ENCODE results near the gene YTHDC1.
"Not testable (repeated sequence)": the region's sequence is repeated elsewhere in the genome, so short reads cannot be mapped to it uniquely, and the experiment has no call there.

The YTHDC1 gene

DNA sequence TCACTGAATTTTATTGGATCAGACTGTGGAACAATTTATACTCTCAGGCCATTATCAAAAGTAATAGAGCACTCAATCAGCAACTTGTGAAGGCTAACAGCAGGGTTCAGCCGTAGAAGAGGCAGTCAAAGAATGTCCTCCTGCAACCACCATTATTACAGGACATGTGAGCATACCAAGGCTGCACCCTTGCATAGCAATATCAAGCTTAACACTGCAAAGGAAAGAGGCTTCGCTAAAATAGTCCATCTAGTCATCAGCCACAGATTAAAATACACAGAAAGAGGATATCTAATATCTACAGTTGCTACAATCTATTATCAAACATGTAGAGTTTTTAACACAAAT is 61.5 kb downstream of the YTHDC1 start:
- DNase-seq (ENCODE audit: low spot score): no peak

DNA sequence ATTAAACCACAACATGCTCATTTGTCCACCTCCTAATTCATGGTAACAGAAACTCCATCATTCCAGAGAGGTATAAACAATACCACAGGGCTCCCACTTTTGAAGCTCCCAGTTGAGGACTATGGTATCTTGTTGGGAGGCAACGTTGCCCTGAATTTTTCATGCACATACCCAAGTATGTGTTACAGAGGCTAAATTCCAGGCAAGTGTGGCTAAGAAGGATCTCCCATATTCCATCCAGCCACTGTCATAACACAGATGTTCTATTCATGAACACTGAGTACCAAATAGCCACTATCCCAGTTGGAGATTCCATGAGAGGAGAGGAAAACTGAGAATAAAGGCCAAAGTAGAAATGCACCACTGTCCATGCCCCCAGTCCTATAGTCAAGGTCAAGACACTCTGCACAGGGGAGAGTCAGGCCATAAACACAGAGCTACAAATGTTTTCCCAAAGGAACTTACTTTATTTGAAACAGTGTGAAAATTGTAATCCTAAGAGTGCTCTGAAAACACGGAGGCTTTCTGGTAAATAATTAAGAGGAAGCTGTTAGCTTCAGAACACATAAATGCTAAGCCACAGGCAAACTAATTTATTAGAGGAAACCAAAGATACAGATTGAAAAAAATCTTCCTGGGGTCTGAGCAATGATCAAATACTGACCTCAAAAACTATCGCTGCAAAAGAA is 62.0 kb downstream of the YTHDC1 start:
- no peak for DNase-seq (ENCODE audit: low spot score)

DNA sequence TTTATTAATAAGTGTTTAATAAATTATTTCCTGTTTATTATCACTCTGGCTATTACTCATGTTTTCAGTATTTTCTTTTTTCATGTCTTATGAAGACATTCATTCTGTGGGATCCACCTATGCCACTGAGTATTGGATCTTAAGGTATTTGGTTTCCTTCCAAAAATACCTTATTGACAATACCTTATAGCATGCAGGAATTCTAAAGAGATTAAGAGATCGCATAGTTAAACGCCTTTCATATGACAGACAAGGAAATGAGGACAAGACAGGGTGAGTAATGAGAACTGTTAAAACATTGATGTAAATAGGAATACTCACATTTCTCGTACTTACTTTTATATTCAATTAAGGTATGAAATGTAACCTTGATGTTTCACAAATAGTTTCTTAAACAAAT is 66.2 kb downstream of the YTHDC1 start:
- DNase-seq (ENCODE audit: low spot score): no peak

DNA sequence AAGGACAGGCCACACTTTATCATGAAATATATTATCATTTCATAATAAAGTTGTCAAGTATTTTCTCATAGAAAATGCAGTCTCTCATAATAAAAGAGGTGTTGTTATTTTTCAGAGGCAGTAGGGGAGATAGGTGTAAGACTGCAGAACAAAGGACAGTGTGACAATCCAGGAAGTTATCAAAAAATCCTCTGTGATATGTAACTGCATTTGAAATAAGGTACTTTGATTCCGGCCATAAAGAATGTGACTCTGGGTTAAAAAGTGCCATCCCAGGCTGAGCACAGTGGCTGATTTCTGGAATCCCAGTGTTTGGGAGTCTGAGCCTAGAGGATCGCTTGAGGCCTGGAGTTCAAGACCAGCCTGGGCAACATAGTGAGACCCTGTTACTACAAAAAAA is 66.8 kb downstream of the YTHDC1 start:
- no peak for DNase-seq (ENCODE audit: low spot score)

DNA sequence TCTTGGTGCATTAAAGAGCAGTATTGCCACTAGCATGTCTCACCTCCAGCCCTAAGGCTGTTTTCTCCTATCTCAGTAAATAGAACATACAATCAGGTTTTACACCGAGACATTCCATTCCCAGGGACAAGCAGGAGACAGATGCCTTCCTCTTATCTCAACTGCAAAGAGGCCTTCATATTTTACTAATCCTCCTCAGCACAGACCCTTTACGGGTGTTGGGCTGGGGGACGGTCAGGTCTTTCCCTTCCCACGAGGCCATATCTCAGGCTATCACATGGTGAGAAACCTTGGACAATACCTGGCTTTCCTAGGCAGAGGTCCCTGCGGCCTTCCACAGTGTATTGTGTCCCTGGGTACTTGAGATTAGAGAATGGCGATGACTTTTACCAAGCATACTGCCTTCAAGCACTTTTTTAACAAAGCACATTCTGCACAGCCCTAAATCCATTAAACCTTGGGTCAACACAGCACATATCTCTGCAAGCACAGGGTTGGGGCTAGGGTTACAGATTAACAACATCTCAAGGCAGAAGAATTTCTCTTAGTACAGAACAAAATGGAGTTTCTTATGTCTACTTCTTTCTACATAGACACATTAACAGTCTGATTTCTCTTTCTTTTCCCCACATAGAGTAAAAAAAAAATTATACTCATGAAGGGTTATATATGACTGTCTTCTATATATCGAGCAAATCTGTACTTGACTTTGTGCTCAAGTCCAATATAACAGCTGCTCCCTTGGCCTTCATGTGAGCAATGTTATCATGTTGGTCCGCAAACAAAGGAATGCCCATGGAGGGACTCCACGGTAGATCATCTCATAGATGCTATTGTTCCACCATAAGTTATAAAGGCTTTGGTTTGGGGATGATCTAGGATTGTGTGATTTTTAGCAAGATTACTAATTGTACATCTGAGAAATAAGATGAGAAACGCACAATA is 67.8 kb downstream of the YTHDC1 start:
- not testable (repeated sequence) for DNase-seq (ENCODE audit: low spot score)

DNA sequence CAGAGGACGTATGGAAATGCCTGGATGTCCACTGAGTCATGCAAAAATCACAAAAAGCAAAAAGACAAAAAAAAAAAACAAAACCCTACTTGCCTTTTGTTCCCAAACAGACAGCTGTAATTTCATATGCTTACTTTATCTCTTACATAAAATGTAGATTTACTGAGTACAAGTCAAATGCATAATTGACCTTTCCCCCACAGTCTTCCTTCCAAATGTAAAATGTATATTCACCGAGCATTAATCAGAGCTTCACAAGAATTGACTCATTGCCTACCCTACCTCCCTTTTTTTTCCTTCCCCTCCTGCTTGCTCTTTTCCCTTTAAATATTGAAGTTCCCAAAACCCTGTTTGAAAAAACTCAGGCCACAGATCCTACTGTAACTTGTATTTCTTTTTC is 71.9 kb downstream of the YTHDC1 start:
- DNase-seq (ENCODE audit: low spot score): no peak

- DNase-seq (ENCODE audit: low spot score): no peak
Measured at GRCh38 chr4:68277627-68278026, 72.3 kb downstream of the YTHDC1 start.

- no peak for DNase-seq (ENCODE audit: low spot score)
Measured at GRCh38 chr4:68272860-68273259, 77.0 kb downstream of the YTHDC1 start.

- no peak for DNase-seq (ENCODE audit: low spot score)
Measured at GRCh38 chr4:68272380-68272779, 77.5 kb downstream of the YTHDC1 start.

DNA sequence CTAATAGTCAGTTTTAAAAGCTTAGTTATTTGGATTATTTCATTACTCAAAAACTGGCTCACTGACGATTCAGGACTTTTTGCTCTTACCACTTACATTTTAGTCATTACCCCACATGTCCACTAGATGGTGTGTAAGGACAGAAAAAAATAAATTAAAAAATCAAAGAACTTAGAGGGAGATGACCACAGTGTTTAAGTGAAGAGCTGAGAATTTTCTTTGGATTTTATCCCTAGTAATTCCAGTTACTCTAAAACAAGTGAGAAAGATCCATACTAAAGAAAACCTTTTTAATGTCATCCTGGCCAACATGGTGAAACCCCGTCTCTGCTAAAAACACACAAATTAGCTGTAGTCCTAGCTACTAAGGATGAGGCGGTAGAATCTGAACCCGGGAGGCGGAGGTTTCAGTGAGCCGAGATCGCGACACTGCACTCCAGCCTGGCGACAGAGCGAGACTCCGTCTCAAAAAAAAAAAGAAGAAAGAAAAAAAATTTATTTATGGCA is 78.0 kb downstream of the YTHDC1 start:
- peak; percentile 58 for DNase-seq (ENCODE audit: low spot score)

GRCh38 chr4:68267433-68267944 is 82.4 kb downstream of the YTHDC1 start:
- peak; percentile 20 for DNase-seq (ENCODE audit: low spot score)

DNA sequence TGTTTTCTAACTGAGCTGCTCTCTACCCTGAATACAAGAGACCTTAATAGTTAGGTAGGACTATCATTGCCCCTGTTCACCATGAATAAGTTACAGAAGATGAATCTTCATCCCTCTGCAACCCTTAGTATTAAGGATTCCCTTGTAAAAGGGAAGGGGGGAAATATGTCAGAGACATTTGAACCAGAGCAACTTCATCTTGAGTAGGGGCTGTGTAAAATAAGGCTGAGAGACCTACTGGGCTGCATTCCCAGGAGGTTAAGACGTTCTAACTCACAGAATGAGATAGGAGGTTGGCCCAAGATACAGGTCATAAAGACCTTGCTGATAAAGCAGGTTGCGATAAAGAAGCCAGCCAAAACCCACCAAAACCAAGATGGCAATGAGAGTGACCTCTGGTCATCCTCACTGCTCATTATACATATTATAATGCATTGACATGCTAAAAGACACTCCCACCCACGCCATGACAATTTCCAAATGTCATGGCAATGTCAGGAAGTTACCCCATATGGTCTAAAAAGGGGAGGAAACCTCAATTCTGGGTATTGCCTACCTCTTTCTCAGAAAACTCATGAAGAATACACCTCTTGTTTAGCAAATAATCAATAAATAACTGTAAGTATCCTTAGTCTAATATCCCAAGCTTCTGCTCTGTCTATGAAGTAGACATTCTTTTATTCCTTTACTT is 84.9 kb downstream of the YTHDC1 start:
- no peak for DNase-seq (ENCODE audit: low spot score)
